ENCODE results near the gene DTHD1. TPM values are rescaled to one million over a fixed set of nuclear protein-coding genes. Genes with fewer than 3 reads are reported as not detected.

DTHD1 gene
- total RNA-seq, 1 experiment from 2014 or later = not detected

GRCh38 chr4:36363024-36363423 is 81.6 kb downstream of the DTHD1 start:
- intact Hi-C loops (cut with micrococcal nuclease) = no loop called here
- Histone ChIP-seq H2AFZ (ENCODE audit: low read length) (no peak overlapping the region), H3F3A (ENCODE audit: low read length, unreplicated experiment) (no peaks in the 10 kb centered on the region), H3K9me2 (replicated peaks; ENCODE audit: low read length) (no peaks in the 10 kb centered on the region), H3K27me3 (ENCODE audit: low read length) (0 out of 2 replicates have a peak, but pooled peaks cover 4% of the 10 kb centered on the region), H4K20me1 (ENCODE audit: low read length) (no peaks in the 10 kb centered on the region), H3K79me2 (ENCODE audit: low read length) (no peaks in the 10 kb centered on the region), H3K36me3 (ENCODE audit: low read depth, low read length) (no peaks in the 10 kb centered on the region), H3K9ac (ENCODE audit: low read length) (no peak overlapping the region), H3K27ac (ENCODE audit: low read length) (no peak overlapping the region), H3K4me2 (ENCODE audit: low read length) (no peak overlapping the region), H3K9me3 (ENCODE audit: low read length) (no peaks in the 10 kb centered on the region), H3K4me1 (ENCODE audit: insufficient read depth, low read length) (no peaks in the 10 kb centered on the region), H3K4me3 (ENCODE audit: low read length) (no peak overlapping the region)
- DNase-seq = peak; percentile 57
- ATAC-seq = peak; percentile 94
- CTCF ChIA-PET = interaction anchor here (1.0 kb wide), 1 partner anchor 36 kb away, joined by 4 read pairs; no protein-coding TSS in a partner anchor
- BruUV-seq (replicated peaks) = no TSS peak
- POLR2A ChIA-PET (ENCODE audit: unreplicated experiment) = no interaction called here
- TF ChIP-seq EZH2phosphoT487 (IDR thresholded peaks at IDR 0.05; ENCODE audit: borderline replicate concordance, low read length) (no peak), EZH2 (IDR thresholded peaks at IDR 0.05; ENCODE audit: low read length, unreplicated experiment) (no peak)
- TF ChIP-seq, protein P1, sequence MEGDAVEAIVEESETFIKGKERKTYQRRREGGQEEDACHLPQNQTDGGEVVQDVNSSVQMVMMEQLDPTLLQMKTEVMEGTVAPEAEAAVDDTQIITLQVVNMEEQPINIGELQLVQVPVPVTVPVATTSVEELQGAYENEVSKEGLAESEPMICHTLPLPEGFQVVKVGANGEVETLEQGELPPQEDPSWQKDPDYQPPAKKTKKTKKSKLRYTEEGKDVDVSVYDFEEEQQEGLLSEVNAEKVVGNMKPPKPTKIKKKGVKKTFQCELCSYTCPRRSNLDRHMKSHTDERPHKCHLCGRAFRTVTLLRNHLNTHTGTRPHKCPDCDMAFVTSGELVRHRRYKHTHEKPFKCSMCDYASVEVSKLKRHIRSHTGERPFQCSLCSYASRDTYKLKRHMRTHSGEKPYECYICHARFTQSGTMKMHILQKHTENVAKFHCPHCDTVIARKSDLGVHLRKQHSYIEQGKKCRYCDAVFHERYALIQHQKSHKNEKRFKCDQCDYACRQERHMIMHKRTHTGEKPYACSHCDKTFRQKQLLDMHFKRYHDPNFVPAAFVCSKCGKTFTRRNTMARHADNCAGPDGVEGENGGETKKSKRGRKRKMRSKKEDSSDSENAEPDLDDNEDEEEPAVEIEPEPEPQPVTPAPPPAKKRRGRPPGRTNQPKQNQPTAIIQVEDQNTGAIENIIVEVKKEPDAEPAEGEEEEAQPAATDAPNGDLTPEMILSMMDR (conservative IDR thresholded peaks at IDR 0.05; ENCODE audit: low read depth, low read length) = no peak

DNA sequence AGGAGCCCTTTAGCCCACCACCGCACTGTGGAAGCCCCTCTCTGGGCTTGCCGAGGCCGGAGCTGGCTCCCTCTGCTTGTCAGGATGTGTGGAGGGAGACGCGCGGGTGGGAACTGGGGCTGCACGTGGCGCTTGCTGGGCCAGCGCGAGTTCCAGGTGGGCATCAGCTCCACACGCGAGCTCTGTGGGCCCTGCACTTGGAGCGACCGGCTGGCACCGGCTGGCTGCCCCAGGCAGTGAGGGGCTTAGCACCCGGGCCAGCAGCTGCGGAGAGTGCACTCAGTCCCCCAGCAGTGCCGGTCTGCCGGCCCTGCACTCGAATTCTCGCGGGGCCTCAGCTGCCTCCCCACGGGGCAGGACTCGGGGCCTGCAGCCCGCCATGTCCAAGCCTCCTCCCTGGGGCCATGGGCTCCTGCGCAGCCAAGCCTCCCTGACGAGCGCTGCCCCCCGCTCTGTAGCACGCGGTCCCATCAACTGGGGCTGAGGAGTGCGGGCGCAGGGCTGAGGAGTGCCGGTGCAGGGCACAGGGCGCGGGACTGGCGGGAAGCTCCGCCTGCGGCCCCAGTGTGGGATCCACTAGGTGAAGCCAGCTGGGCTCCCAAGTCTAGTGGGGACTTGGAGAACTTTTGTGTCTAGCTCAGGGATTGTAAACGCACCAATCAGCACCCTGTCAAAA is 93.6 kb downstream of the DTHD1 start:
- intact Hi-C loops (cut with micrococcal nuclease) = no loop called here
- Histone ChIP-seq H3K9ac (ENCODE audit: low read length) (no peak overlapping the region), H3K4me3 (ENCODE audit: low read length) (no peak overlapping the region), H3K4me2 (ENCODE audit: low read length) (no peak overlapping the region), H3K4me1 (ENCODE audit: insufficient read depth, low read length) (no peaks in the 10 kb centered on the region), H3F3A (ENCODE audit: low read length, unreplicated experiment) (no peaks in the 10 kb centered on the region), H3K9me3 (ENCODE audit: low read length) (no peaks in the 10 kb centered on the region), H4K20me1 (ENCODE audit: low read length) (no peaks in the 10 kb centered on the region), H3K9me2 (replicated peaks; ENCODE audit: low read length) (no peaks in the 10 kb centered on the region), H3K27ac (ENCODE audit: low read length) (no peak overlapping the region), H3K36me3 (ENCODE audit: low read depth, low read length) (no peaks in the 10 kb centered on the region), H2AFZ (ENCODE audit: low read length) (no peak overlapping the region), H3K27me3 (ENCODE audit: low read length) (no peaks in the 10 kb centered on the region), H3K79me2 (ENCODE audit: low read length) (no peaks in the 10 kb centered on the region)
- DNase-seq (no peak), ATAC-seq (no peak)
- no peak for TF ChIP-seq EZH2phosphoT487 (IDR thresholded peaks at IDR 0.05; ENCODE audit: borderline replicate concordance, low read length)
- no peak for TF ChIP-seq EZH2 (IDR thresholded peaks at IDR 0.05; ENCODE audit: low read length, unreplicated experiment)
- TF ChIP-seq, protein P1 (conservative IDR thresholded peaks at IDR 0.05; ENCODE audit: low read depth, low read length) = no peak
- BruUV-seq (replicated peaks) = no TSS peak
- POLR2A ChIA-PET (ENCODE audit: unreplicated experiment) = no interaction called here
- CTCF ChIA-PET = no interaction called here

- H3K9ac ChIP-seq (ENCODE audit: low read length) = no peak overlapping the region
- BruUV-seq (replicated peaks) = no TSS peak
- H3K4me1 ChIP-seq (ENCODE audit: insufficient read depth, low read length) = no peaks in the 10 kb centered on the region
- H3K79me2 ChIP-seq (ENCODE audit: low read length) = no peaks in the 10 kb centered on the region
- ChIA-PET CTCF (interaction anchor here (1.6 kb wide), 1 partner anchor 14 kb away, joined by 5 read pairs; no protein-coding TSS in a partner anchor), POLR2A (ENCODE audit: unreplicated experiment) (no interaction called here)
- H3K4me3 ChIP-seq (ENCODE audit: low read length) = no peak overlapping the region
- no peak overlapping the region for H3K27ac ChIP-seq (ENCODE audit: low read length)
- ATAC-seq = no peak
- H3K27me3 ChIP-seq (ENCODE audit: low read length) = peaks cover 23% of the 10 kb centered on the region; the same call in 1 of the 2 replicates
- H3K9me3 ChIP-seq (ENCODE audit: low read length) = no peaks in the 10 kb centered on the region
- intact Hi-C loops (cut with micrococcal nuclease) = no loop called here
- H3K36me3 ChIP-seq (ENCODE audit: low read depth, low read length) = no peaks in the 10 kb centered on the region
- no peak overlapping the region for H2AFZ ChIP-seq (ENCODE audit: low read length)
- no peak overlapping the region for H3K4me2 ChIP-seq (ENCODE audit: low read length)
- H3K9me2 ChIP-seq (replicated peaks; ENCODE audit: low read length) = no peaks in the 10 kb centered on the region
- TF ChIP-seq, protein P1 (conservative IDR thresholded peaks at IDR 0.05; ENCODE audit: low read depth, low read length) = no peak
- TF ChIP-seq EZH2 (IDR thresholded peaks at IDR 0.05; ENCODE audit: low read length, unreplicated experiment) (no peak), EZH2phosphoT487 (IDR thresholded peaks at IDR 0.05; ENCODE audit: borderline replicate concordance, low read length) (no peak)
- DNase-seq = no peak
- H4K20me1 ChIP-seq (ENCODE audit: low read length) = no peaks in the 10 kb centered on the region
- no peaks in the 10 kb centered on the region for H3F3A ChIP-seq (ENCODE audit: low read length, unreplicated experiment)
These were observed 104.6 kb downstream of the DTHD1 start for GRCh38 chr4:36385951-36386571.

Measured in PC-3 (cell line).